Embryonic facial prominence (tissue), 1 donor: Measurements from ENCODE around the gene AUTS2.

Experiments used
- DNase-seq: peaks from one replicate; pipeline ENCODE4 v3.0.0-alpha.2; 2016; ENCODE audit errors: extremely low spot score

The AUTS2 gene

GRCh38 chr7:70188901-70189650, 590.8 kb downstream of the AUTS2 start:
- no peak for DNase-seq

- DNase-seq, result no peak
These were observed 591.5 kb downstream of the AUTS2 start for GRCh38 chr7:70189776-70190175.

- DNase-seq, result no peak
These were observed 592.0 kb downstream of the AUTS2 start for GRCh38 chr7:70190281-70190680.

DNA sequence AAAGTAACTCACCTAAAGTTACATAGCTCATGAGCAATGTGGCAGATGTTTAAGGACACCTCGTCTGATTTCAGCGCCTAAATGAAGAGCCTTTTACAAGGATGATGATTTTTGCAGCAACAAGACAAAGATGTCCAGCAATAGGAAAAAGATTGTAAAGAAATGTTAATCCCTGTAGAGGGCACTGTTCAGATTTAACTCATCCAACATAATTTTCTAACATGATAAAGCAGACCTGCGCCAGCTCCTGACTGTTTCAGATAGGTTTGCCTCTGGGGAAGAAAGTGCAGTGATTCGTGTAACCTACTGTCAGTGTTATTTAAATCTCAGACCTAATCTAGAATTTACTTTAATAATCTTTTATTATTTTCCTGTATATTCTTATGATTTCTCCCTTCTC, 595.2 kb downstream of the AUTS2 start:
- DNase-seq, result no peak

DNA sequence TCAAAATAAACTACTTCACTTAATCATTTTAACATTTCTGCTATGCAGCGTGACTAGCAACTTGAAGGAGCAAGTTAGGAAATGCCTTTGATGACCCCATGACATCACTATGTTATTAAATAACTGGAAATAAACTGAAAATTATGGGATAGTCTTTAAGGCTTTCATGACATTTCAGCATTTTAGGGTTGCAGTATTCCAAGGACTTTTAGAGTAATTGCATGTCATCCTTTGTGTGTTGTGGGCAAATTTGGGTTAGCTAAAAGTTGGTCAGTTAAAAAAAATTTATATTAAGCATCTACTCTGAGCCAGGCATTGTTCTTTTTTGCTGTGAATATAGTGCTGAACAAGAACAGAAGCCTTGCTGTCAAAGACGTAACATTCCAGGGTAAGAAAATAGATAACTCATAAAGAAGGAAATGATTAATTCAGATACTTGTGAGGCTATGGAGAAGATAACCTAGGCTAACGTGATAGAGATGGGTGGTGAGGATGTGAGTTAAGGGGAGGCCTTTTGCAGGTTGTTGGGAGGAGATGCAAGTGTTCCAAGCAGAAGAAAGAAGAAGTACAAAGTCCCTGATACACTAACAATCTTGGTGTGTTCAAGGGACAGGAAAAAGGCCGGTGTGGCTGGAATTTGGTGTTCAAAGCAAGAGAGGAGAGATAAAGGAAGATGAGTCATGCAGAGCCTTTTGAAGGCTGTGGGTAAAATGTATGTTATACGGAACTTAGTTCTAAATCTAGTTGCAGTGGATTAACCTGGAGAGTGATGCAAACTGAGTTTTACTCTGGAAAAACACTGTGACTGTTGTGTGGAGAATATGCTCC, 610.2 kb downstream of the AUTS2 start:
- no peak for DNase-seq

DNA sequence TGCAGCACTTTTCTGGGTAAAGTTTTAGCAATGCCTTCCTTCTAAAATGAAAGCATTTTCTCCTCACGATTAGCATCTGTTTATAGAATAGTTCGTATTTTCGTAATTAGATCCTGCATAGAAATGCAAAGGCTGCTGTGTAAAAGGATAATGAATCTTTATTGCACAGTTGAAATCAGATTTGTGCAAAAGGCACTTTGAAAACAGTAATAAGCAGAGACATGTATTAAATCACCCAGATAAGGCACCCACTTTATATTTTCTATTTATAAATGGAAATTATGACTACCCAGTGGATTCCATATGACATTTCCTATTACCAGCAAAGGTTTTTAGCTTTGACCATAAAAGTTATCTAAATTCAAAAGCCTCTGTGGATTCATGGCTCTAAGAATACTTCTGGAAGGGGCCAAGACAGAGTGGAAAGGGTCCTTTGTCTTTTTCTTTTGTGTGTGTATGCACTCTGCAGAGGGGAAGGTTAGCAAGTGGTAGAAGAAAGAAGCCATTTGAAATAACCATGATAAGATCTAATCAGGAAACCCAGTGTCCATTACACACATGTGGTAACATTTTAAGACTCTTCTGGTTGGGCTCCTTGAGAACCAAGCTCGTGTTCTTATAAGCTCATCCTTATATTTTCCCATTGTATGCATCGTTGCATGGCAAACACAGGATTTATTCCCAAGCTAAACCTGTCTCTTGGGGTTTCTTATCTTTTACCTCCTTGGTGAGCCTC, 612.1 kb downstream of the AUTS2 start:
- DNase-seq, result no peak

DNA sequence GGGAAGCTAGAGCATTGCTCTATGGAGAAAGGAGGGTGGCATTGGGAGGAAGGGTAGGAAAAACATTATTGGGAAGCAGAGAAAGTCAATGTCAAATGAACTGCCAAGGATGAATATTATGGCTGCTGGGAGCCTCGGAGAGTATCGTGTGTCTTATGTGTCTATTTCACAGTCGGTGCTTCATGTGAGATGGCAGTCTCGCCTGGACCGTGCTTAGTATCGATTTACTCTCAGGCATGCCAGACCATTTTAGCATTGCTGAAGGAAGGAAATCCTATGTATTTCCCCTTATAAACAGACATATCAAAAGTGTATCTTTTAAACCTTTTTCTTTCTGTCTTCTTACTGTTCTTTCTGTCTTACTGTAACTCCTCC, 612.6 kb downstream of the AUTS2 start:
- no peak for DNase-seq

GRCh38 chr7:70212281-70212680, 614.0 kb downstream of the AUTS2 start:
- DNase-seq, result no peak

GRCh38 chr7:70214071-70214470, 615.8 kb downstream of the AUTS2 start:
- no peak for DNase-seq

GRCh38 chr7:70215491-70215890, 617.2 kb downstream of the AUTS2 start:
- DNase-seq, result no peak

GRCh38 chr7:70217571-70217970, 619.3 kb downstream of the AUTS2 start:
- DNase-seq, result no peak

GRCh38 chr7:70218006-70218405, 619.7 kb downstream of the AUTS2 start:
- no peak for DNase-seq

- DNase-seq, result no peak
These were observed 620.8 kb downstream of the AUTS2 start for GRCh38 chr7:70219061-70219460.

DNA sequence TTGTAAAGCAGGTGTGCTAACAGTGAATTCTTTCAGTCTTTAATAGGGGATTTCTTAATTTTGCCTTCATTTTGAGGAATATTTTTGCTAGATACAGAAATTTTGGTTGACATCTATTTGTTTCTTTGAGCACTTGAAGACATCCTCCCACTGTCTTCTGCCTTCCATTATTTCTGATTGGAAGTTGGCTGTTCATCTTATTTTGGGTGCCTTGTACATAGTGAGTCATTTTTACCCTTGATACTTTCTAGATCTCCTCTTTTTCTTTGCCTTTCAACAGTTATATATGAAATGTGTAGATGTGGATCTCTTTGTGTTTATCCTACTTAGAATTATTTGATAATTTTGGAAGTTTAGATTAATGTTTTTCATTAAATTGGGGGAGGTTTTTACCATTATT, 631.0 kb downstream of the AUTS2 start:
- DNase-seq, result no peak

- DNase-seq, result no peak
These were observed 632.5 kb downstream of the AUTS2 start for GRCh38 chr7:70230761-70231160.

- DNase-seq, result no peak
These were observed 635.5 kb downstream of the AUTS2 start for GRCh38 chr7:70233776-70234175.

DNA sequence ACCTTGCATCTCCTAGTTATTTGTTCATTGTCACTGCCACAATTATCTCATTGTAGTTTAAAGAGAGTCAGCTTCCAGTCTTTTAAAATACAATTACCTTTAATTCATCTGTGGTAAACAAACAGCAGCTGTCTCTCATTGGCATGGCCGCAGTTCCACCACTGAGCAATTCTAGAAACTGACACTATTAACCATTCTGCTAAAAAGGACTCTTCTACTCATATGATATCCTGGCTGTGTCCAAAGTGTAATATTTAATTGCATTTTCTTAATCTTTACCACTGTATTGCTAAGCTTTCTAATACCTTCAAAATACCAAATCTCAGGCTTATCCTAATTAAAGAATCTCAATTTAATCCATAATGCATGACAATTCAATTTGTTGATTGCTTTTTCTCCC, 639.0 kb downstream of the AUTS2 start:
- DNase-seq, result no peak

DNA sequence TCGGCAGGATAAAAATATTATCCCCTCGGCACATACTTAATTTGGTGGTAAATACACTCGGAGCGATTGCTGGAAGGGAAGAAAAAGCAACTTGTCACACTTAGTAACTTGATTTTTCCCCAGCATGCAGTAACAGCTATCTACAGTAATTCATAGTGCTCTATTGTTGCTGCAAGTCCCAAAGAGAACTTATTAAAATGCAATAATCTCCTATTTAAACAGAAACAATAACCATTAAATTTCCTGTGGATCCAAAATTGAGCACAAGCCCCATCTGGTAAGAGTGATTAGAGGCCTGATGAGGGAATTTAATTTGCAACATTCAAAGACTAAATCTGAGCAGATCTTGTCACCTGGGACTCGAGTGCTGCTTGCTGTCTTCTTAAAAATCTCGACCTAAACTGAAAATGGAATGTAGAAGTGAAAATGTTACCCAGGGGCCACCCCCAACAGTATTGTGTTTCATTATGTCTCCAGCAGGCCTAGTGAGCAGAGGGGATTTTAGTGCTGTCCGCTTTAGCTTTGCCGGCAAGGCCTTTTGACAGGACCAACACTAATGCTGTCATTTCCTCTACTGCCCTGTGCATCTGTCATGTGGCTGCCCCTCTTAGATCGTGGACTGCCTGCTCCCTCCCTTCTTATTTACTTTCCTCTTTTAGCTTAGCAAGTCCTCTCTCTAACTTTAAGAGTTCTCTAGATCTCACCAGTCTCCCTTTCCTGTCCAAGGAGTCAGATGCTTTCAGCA, 639.7 kb downstream of the AUTS2 start:
- no peak for DNase-seq

- no peak for DNase-seq
These were observed 641.6 kb downstream of the AUTS2 start for GRCh38 chr7:70239918-70240317.

- DNase-seq, result no peak
These were observed 642.6 kb downstream of the AUTS2 start for GRCh38 chr7:70240873-70241272.

GRCh38 chr7:70241536-70242175, 643.4 kb downstream of the AUTS2 start:
- no peak for DNase-seq
